GM18951 (cell line): ENCODE data around the gene NCAPD2.
A peak's percentile ranks its signal among the peaks of the same experiment; 100 is the strongest.
"Not testable (repeated sequence)": the region's sequence is repeated elsewhere in the genome, so short reads cannot be mapped to it uniquely, and the experiment has no call there.

Experiments
- POLR2A ChIP-seq: IDR thresholded peaks from 4 replicates; pipeline ENCODE4 v1.6.1; 2011; ENCODE audit warnings: mild to moderate bottlenecking; ENCODE audit not compliant: insufficient read length, insufficient read depth; ENCODE audit errors: extremely low read depth
- in situ Hi-C: fragments of 300-500 bp; cut with MboI; formaldehyde crosslinking; loops from one replicate; pipeline ENCODE4 v1.12.0; 2022; ENCODE audit warnings: low sequenced_read_pairs, mixed read lengths, inconsistent platforms; ENCODE audit not compliant: unreplicated experiment

The NCAPD2 gene

GRCh38 chr12:6458281-6459003 lies 35.5 kb upstream of the NCAPD2 start:
- in situ Hi-C loops = no loop called here
- TF ChIP-seq POLR2A = no peak

DNA sequence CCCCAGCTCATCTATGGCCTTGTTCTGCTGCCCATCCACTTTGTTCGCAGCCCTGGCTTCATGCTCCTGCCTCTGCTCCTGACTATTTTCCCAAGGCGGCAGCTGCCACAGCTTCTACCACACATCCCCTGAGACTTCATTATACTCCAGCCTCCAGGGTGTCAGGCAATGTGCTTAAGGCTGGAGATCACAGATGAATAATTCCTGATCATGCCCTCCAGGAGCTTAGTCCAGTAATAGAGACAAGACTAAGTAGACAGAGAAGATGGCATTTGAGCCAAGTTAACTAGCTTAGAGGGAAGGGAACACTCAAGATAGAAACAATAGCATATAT lies 34.9 kb upstream of the NCAPD2 start:
- in situ Hi-C loops = no loop called here
- TF ChIP-seq POLR2A = no peak

- in situ Hi-C loops = no loop called here
- no peak for TF ChIP-seq POLR2A
Measured at GRCh38 chr12:6460751-6461371, 33.0 kb upstream of the NCAPD2 start.

DNA sequence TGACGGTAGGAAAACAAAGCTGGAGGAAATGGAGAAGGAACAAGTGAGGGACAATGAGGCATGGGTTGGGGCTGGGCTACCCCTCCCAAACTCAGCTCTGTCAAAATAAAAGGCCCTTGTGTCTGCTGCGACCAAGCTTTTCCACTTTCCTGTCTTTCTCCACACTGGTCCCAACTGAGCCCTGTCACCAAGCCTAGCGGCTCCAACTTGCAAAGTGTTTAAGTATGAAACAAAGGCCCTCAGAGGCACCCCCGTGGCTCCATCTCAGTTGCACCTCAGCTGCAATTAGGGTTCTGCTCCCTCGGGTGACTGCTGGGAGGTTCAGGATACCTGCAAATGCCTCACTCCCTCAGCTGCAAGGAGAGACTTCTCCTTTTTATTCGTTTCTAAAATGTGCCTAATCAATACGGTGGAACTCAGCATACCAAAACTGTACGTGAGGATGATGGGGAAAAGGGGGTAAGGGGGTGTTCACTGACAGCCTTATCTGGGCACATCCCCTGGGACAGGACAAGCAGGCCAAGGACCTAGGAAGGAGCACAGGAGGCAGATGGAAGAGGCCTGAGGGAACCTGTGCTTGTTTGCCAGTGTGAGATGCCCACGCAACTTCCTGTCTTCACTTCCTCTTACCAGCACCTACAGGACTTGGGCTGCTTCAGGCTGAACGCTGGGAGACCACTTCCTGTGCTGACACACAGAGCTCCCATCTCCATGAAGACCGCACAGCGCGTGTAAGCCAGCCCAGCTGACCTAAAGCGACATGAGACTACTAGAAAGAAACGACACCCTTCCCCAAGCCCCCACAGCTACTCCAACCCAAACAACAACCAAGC lies 32.3 kb upstream of the NCAPD2 start:
- TF ChIP-seq POLR2A = peak; percentile 60
- in situ Hi-C loops = no loop called here

DNA sequence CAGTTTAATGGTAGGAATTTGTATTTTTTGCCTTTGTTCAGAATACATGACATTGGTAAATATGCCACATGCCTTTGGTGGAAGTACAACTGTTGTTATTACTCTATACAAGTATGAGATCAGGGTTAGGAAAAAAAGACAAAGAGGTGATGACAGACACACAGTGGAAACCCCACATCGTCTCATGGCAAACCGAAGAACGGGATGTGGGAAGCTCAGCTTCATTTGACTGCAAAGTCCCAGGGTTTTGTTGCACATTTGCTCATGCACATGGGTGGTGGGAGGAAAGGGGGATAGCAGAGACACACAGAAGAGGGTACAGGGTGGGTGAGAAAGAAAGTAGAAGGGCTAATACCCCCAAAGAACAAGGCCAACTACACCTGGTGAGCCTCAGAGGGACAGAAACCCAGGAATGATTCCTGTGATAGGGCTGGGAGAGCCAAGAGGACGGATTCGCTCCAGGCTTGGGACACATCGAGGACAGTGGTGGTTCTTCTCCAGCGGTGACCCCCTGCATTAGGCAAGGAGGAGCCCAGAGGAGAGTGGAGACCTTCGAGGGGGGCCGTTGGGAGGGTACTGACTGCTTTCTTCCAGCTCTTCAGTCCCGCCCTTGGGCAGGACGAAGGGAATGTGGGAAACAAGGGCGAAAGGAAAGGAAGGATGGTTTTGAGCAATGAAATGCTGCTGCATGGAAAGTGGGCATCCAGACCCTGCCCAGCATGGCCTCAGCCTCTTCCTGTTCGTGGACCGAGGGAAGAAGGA lies 31.5 kb upstream of the NCAPD2 start:
- peak; percentile 18 for TF ChIP-seq POLR2A
- in situ Hi-C loops = no loop called here

GRCh38 chr12:6463216-6463615 lies 30.7 kb upstream of the NCAPD2 start:
- no peak for TF ChIP-seq POLR2A
- in situ Hi-C loops = no loop called here

- TF ChIP-seq POLR2A = no peak
Measured at GRCh38 chr12:6463858-6464257, 30.0 kb upstream of the NCAPD2 start.

DNA sequence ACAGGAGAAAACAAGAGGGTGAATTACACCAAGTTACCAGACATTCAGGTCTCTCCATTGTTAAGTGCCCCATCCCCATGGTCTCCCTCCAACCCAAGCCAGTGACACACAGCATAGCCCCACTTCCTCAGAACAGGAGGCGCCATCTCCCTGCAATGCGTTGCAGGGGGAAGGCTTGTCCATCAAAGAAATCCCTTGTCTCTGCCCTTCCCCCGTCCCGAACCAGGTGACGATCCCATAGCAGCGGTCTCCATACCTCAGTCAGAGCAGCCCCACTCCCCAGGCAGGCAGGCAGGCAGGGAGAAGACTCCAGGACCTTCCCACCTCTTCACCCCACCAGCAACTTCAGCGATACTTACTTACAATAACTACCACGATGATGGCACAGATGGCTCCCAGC lies 29.4 kb upstream of the NCAPD2 start:
- TF ChIP-seq POLR2A = no peak

More at GRCh38 chr12:6463858-6464257, 30.0 kb upstream of the NCAPD2 start:
- in situ Hi-C loops = no loop called here

DNA sequence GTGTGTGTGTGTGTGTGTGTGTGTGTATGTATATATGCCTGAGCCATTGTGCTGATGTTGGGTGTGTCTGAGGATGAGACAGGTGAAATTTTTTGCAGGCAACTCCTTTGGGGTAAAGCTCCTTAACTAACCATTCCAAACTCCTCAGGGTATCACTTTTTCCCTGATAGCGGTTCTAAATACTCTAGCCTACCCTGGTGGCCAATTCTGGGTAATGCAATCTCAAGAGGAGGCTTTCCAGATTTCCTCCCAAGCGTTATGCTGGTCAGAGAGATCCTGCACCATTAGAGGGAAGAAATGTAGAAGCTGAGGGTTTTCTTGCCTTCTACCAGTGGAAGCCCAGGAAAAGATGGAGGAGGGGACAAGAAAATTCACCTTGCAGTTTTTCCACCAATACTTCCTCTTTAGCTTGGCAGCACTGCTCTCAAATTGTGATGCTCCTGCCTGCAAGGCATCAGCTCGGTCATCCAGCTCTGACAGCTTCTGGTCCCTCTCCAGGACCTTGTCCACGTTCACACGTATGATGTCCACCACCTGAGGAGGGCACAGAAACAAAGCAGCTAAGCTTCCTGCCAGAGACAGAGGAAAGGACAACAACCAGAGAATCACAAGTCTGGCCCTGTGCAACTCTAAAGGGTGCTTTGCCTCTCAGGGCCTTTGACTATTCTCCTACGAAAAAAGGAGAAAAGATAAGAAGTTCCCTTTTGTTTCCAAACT lies 28.3 kb upstream of the NCAPD2 start:
- in situ Hi-C loops = no loop called here
- no peak for TF ChIP-seq POLR2A

More for the DNA sequence above, 29.4 kb upstream of the NCAPD2 start:
- in situ Hi-C loops = no loop called here

GRCh38 chr12:6466184-6466573 lies 27.7 kb upstream of the NCAPD2 start:
- TF ChIP-seq POLR2A = no peak
- in situ Hi-C loops = no loop called here

- in situ Hi-C loops = not testable (repeated sequence)
Measured at GRCh38 chr12:6466751-6467150, 27.2 kb upstream of the NCAPD2 start.

DNA sequence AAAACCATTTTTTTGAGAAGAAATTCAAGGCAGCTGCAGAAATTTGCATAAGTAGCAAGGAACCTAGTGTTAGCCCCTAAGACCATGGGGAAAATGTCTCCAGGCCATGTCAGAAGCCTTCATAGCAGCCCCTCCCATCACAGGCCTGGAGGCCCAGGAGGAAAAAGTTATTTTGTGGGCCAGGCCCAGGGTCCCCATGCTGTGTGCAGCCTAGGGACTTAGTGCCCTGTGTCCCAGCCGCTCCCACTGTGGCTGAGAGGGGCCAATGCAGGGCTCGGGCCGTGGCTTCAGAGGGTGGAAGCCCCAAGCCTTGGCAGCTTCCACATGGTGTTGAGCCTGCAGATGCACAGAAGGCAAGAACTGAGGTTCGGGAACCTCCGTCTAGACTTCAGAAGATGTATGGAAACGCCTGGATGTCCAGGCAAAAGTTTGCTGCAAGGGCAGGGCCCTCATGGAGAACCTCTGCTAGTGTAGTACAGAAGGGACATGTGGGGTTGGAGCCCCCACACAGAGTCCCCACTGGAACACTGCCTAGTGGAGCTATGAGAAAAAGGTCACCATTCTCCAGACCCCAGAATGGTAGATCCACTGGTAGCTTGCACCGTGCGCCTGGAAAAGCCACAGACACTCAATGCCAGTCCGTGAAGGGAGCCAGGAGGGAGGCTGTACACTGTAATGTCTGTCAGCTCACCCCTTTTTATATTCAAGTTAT lies 26.2 kb upstream of the NCAPD2 start:
- in situ Hi-C loops = not testable (repeated sequence)
